Skeletal muscle tissue (tissue), 4 donors: ENCODE data around the gene RICTOR. TPM values are rescaled to one million over a fixed set of nuclear protein-coding genes. Genes with fewer than 3 reads are reported as not detected.

Experiments
- H3K27ac ChIP-seq: one replicate; pipeline ENCODE4 v1.7.0; 2013; ENCODE audit warnings: mild to moderate bottlenecking, low read depth, low read length, inconsistent platforms
- H3K27me3 ChIP-seq, 3 donors: one replicate each; pipeline ENCODE4 v1.7.0; 2013; ENCODE audit warnings: low read length in 3 of 3; ENCODE audit not compliant: control insufficient read depth in 3 of 3, insufficient read depth in 3 of 3
- H3K36me3 ChIP-seq, 3 donors: one replicate each; pipeline ENCODE4 v1.7.0; 2013; ENCODE audit warnings: low read length in 3 of 3; ENCODE audit not compliant: control insufficient read depth in 3 of 3, insufficient read depth in 3 of 3
- H3K4me1 ChIP-seq, 3 donors: one replicate each; pipeline ENCODE4 v1.7.0; 2013; ENCODE audit warnings: low read length in 3 of 3, mild to moderate bottlenecking in 3 of 3; ENCODE audit not compliant: control insufficient read depth in 3 of 3, insufficient read depth in 3 of 3
- H3K4me3 ChIP-seq, 3 donors: one replicate each; pipeline ENCODE4 v1.7.0; 2013; ENCODE audit warnings: low read length in 3 of 3
- H3K9ac ChIP-seq, 3 donors: one replicate each; pipeline ENCODE4 v1.7.0; 2013; ENCODE audit warnings: low read length in 3 of 3, mild to moderate bottlenecking in 3 of 3, moderate library complexity in 2 of 3, low read depth in 1 of 3
- H3K9me3 ChIP-seq, 3 donors: one replicate each; pipeline ENCODE4 v1.7.0; 2013; ENCODE audit warnings: low read length in 3 of 3; ENCODE audit not compliant: control insufficient read depth in 3 of 3
- total RNA-seq: library from RNA; depleted of rRNA; stranded (reverse); fragments of >200 nt; gene quantifications from one replicate; pipeline ENCODE4 v1.2.3, GENCODE V29; 2014
- donor health status: Osteomylitis.

RICTOR gene
- total RNA-seq, 1 donor from 2014 or later = 32.9 TPM

- Histone ChIP-seq H3K9ac (no peak overlapping the region), H3K36me3 (no peaks in the 10 kb centered on the region), H3K27ac (no peak overlapping the region)
Measured at GRCh38 chr5:39115644-39116343, 41.6 kb upstream of the RICTOR start.

GRCh38 chr5:39114155-39114554, 40.0 kb upstream of the RICTOR start:
- H3K36me3 ChIP-seq = no peaks in the 10 kb centered on the region
- no peaks in the 10 kb centered on the region for H3K9me3 ChIP-seq
- H3K4me3 ChIP-seq = no peak overlapping the region
- H3K27me3 ChIP-seq = no peaks in the 10 kb centered on the region
- no peak overlapping the region for H3K9ac ChIP-seq
- H3K27ac ChIP-seq = no peak overlapping the region
- H3K4me1 ChIP-seq = no peaks in the 10 kb centered on the region

More at GRCh38 chr5:39115644-39116343, 41.6 kb upstream of the RICTOR start:
- Histone ChIP-seq H3K9me3 (no peaks in the 10 kb centered on the region), H3K4me1 (no peaks in the 10 kb centered on the region), H3K27me3 (no peaks in the 10 kb centered on the region), H3K4me3 (no peak overlapping the region)

GRCh38 chr5:39113354-39113953, 39.3 kb upstream of the RICTOR start:
- Histone ChIP-seq H3K4me1 (no peaks in the 10 kb centered on the region), H3K4me3 (no peak overlapping the region), H3K9me3 (no peaks in the 10 kb centered on the region), H3K36me3 (no peaks in the 10 kb centered on the region), H3K27ac (no peak overlapping the region), H3K27me3 (no peaks in the 10 kb centered on the region), H3K9ac (no peak overlapping the region)

GRCh38 chr5:39109606-39110005, 35.4 kb upstream of the RICTOR start:
- H3K4me3 ChIP-seq = no peak overlapping the region
- no peaks in the 10 kb centered on the region for H3K4me1 ChIP-seq
- no peaks in the 10 kb centered on the region for H3K9me3 ChIP-seq
- no peaks in the 10 kb centered on the region for H3K27me3 ChIP-seq
- H3K27ac ChIP-seq = no peak overlapping the region
- no peak overlapping the region for H3K9ac ChIP-seq
- no peaks in the 10 kb centered on the region for H3K36me3 ChIP-seq

- no peaks in the 10 kb centered on the region for H3K36me3 ChIP-seq
- no peaks in the 10 kb centered on the region for H3K9me3 ChIP-seq
- no peak overlapping the region for H3K4me3 ChIP-seq
- H3K27ac ChIP-seq = no peak overlapping the region
- no peak overlapping the region for H3K9ac ChIP-seq
- H3K27me3 ChIP-seq = no peaks in the 10 kb centered on the region
- H3K4me1 ChIP-seq = no peaks in the 10 kb centered on the region
Measured at GRCh38 chr5:39108987-39109386, 34.8 kb upstream of the RICTOR start.

GRCh38 chr5:39107350-39107749, 33.2 kb upstream of the RICTOR start:
- Histone ChIP-seq H3K27ac (no peak overlapping the region), H3K27me3 (no peaks in the 10 kb centered on the region), H3K36me3 (no peaks in the 10 kb centered on the region), H3K9me3 (no peaks in the 10 kb centered on the region), H3K9ac (no peak overlapping the region), H3K4me1 (no peaks in the 10 kb centered on the region), H3K4me3 (no peak overlapping the region)

GRCh38 chr5:39106322-39106721, 32.1 kb upstream of the RICTOR start:
- Histone ChIP-seq H3K9me3 (no peaks in the 10 kb centered on the region), H3K36me3 (no peaks in the 10 kb centered on the region), H3K27ac (no peak overlapping the region)

GRCh38 chr5:39104221-39104620, 30.0 kb upstream of the RICTOR start:
- no peak overlapping the region for H3K27ac ChIP-seq
- no peaks in the 10 kb centered on the region for H3K36me3 ChIP-seq
- no peaks in the 10 kb centered on the region for H3K9me3 ChIP-seq
- no peak overlapping the region for H3K9ac ChIP-seq
- H3K27me3 ChIP-seq = no peaks in the 10 kb centered on the region
- H3K4me3 ChIP-seq = no peak overlapping the region
- H3K4me1 ChIP-seq = no peaks in the 10 kb centered on the region

More at GRCh38 chr5:39106322-39106721, 32.1 kb upstream of the RICTOR start:
- no peaks in the 10 kb centered on the region for H3K27me3 ChIP-seq
- H3K4me3 ChIP-seq = no peak overlapping the region
- no peaks in the 10 kb centered on the region for H3K4me1 ChIP-seq
- no peak overlapping the region for H3K9ac ChIP-seq

GRCh38 chr5:39102684-39103155, 28.5 kb upstream of the RICTOR start:
- H3K36me3 ChIP-seq = no peaks in the 10 kb centered on the region

GRCh38 chr5:39100851-39101396, 26.7 kb upstream of the RICTOR start:
- Histone ChIP-seq H3K4me3 (no peak overlapping the region), H3K9me3 (no peaks in the 10 kb centered on the region), H3K27me3 (no peaks in the 10 kb centered on the region), H3K27ac (no peak overlapping the region), H3K4me1 (no peaks in the 10 kb centered on the region), H3K9ac (no peak overlapping the region), H3K36me3 (no peaks in the 10 kb centered on the region)

More at GRCh38 chr5:39102684-39103155, 28.5 kb upstream of the RICTOR start:
- no peak overlapping the region for H3K4me3 ChIP-seq
- H3K27me3 ChIP-seq = no peaks in the 10 kb centered on the region
- no peaks in the 10 kb centered on the region for H3K9me3 ChIP-seq
- no peak overlapping the region for H3K9ac ChIP-seq
- H3K27ac ChIP-seq = no peak overlapping the region
- no peaks in the 10 kb centered on the region for H3K4me1 ChIP-seq
